ENCODE measurements around the gene COL6A2. TPM values are rescaled to one million over a fixed set of nuclear protein-coding genes. Genes with fewer than 3 reads are reported as not detected.
A peak's percentile ranks its signal among the peaks of the same experiment; 100 is the strongest.

Gene COL6A2
- total and polyA plus RNA-seq, 2 of the 13 experiments (the other 11 are each of a cell fraction or from before 2014, with no cell fraction given), result 0.07 to 0.41 TPM

GRCh38 chr21:46155514-46156377 is 57.8 kb downstream of the COL6A2 start, which contains the start of gene FTCD (continued):
- TF ChIP-seq IRX3 (CRISPR knock-in tag; IDR thresholded peaks at IDR 0.05; ENCODE audit: borderline replicate concordance, low read depth) (peak; percentile 77; the same call in 1 of the 2 replicates), ETV5 (CRISPR knock-in tag; IDR thresholded peaks at IDR 0.05; ENCODE audit: borderline replicate concordance) (no peak), ZNF703 (CRISPR knock-in tag; IDR thresholded peaks at IDR 0.05; ENCODE audit: borderline replicate concordance) (0 out of 2 replicates have a peak, but pooled peaks have one; percentile 26), PHF5A (CRISPR knock-in tag; IDR thresholded peaks at IDR 0.05; ENCODE audit: low read depth, unreplicated experiment) (no peak), SP4 (CRISPR knock-in tag; IDR thresholded peaks at IDR 0.05) (peak; percentile 10; the same call in 1 of the 2 replicates), RFXAP (CRISPR knock-in tag; IDR thresholded peaks at IDR 0.05; ENCODE audit: borderline replicate concordance) (no peak; the same call in 1 of the 2 replicates), JUND (CRISPR knock-in tag; IDR thresholded peaks at IDR 0.05) (0 out of 2 replicates have a peak, but pooled peaks have one; percentile 2), ZNF597 (CRISPR knock-in tag; IDR thresholded peaks at IDR 0.05) (no peak), FOXC1 (CRISPR knock-in tag; IDR thresholded peaks at IDR 0.05; ENCODE audit: borderline replicate concordance) (no peak; the same call in 1 of the 2 replicates), PBX3 (CRISPR knock-in tag; IDR thresholded peaks at IDR 0.05; ENCODE audit: borderline replicate concordance) (no peak), MAF1 (CRISPR knock-in tag; IDR thresholded peaks at IDR 0.05; ENCODE audit: borderline replicate concordance) (no peak), NFE2L2 (IDR thresholded peaks at IDR 0.05; ENCODE audit: low read length) (no peak), ZSCAN30 (CRISPR knock-in tag; IDR thresholded peaks at IDR 0.05) (no peak), KDM5B (CRISPR knock-in tag; IDR thresholded peaks at IDR 0.05; ENCODE audit: borderline replicate concordance) (peak; percentile 90; the same call in 1 of the 2 replicates), THAP7 (CRISPR knock-in tag; IDR thresholded peaks at IDR 0.05) (no peak; the same call in 1 of the 2 replicates), ZNF142 (CRISPR knock-in tag; IDR thresholded peaks at IDR 0.05) (no peak), ZNF691 (CRISPR knock-in tag; IDR thresholded peaks at IDR 0.05; ENCODE audit: borderline replicate concordance, low read depth) (no peak; the same call in none of the 2 replicates), PHF20 (CRISPR knock-in tag; IDR thresholded peaks at IDR 0.05) (peak; percentile 43; the same call in 1 of the 2 replicates)
